OCI-LY7 (cell line): ENCODE measurements around the gene LMAN2L. TPM values are rescaled to one million over a fixed set of nuclear protein-coding genes. Genes with fewer than 3 reads are reported as not detected.

Experiments
- BruUV-seq: library from RNA; stranded (reverse); fragments of 400-500 nt; replicated peaks from 2 replicates; lab custom pipeline; 2021; lab: Mats Ljungman, UMichigan
- CTCF ChIA-PET: fragments of 300-600 bp; sonication (Branson Sonifier 250); formaldehyde crosslinking; loops from one replicate; lab custom pipeline; 2022; ENCODE audit warnings: antibody characterized with exemption; ENCODE audit not compliant: unreplicated experiment; lab: Charles Lee
- POLR2A ChIA-PET: fragments of 300-600 bp; sonication (Branson Sonifier 250); formaldehyde crosslinking; loops from one replicate; lab custom pipeline; 2022; ENCODE audit warnings: antibody characterized with exemption; lab: Charles Lee
- DNase-seq: peaks from one replicate; pipeline ENCODE4 v3.0.0-alpha.2; 2015; ENCODE audit warnings: low spot score
- H2AFZ ChIP-seq: fragments of 200-600 bp; sonication (generic), shearing (Covaris generic); 2 replicates; pipeline ENCODE4 v1.6.1; 2014; ENCODE audit warnings: mild to moderate bottlenecking, antibody characterized with exemption, low read length, moderate library complexity
- H3K27ac ChIP-seq: fragments of 200-600 bp; sonication (generic); 2 replicates; pipeline ENCODE4 v1.5.1; 2014; ENCODE audit warnings: mixed run types, low read depth, mild to moderate bottlenecking, moderate library complexity, low read length, inconsistent platforms; ENCODE audit not compliant: poor library complexity, severe bottlenecking
- H3K36me3 ChIP-seq: fragments of 200-600 bp; sonication (generic); 2 replicates; pipeline ENCODE4 v1.6.1; 2014; ENCODE audit warnings: mild to moderate bottlenecking, antibody characterized with exemption, low read length, moderate library complexity, mixed read lengths; ENCODE audit not compliant: insufficient read depth
- H3K4me1 ChIP-seq: fragments of 200-600 bp; sonication (generic); 2 replicates; pipeline ENCODE4 v1.5.1; 2014; ENCODE audit warnings: mild to moderate bottlenecking, low read length; ENCODE audit not compliant: insufficient read depth, poor library complexity, severe bottlenecking
- H3K4me2 ChIP-seq: fragments of 200-600 bp; sonication (generic); 2 replicates; pipeline ENCODE4 v1.6.1; 2014; ENCODE audit warnings: mild to moderate bottlenecking, low read length
- H3K4me3 ChIP-seq: fragments of 200-600 bp; sonication (generic); 2 replicates; pipeline ENCODE4 v1.5.1; 2014; ENCODE audit warnings: mild to moderate bottlenecking, low read depth, low read length; ENCODE audit not compliant: poor library complexity, severe bottlenecking
- H3K79me2 ChIP-seq: fragments of 200-600 bp; sonication (generic); 2 replicates; pipeline ENCODE4 v1.6.1; 2016; ENCODE audit warnings: low read depth, mild to moderate bottlenecking, low read length, moderate library complexity, mixed read lengths; ENCODE audit not compliant: insufficient read depth
- H3K9me2 ChIP-seq: fragments of 200-600 bp; sonication (generic); 2 replicates; pipeline ENCODE4 v1.6.1; 2016; ENCODE audit warnings: mild to moderate bottlenecking, low read length, mixed read lengths; ENCODE audit not compliant: insufficient read depth
- H3K9me3 ChIP-seq: fragments of 200-600 bp; sonication (generic); 2 replicates; pipeline ENCODE4 v1.6.1; 2014; ENCODE audit warnings: mild to moderate bottlenecking, mixed run types, low read length, mixed read lengths
- H4K20me1 ChIP-seq: fragments of 200-600 bp; sonication (generic); 2 replicates; pipeline ENCODE4 v1.6.1; 2014; ENCODE audit warnings: mild to moderate bottlenecking, antibody characterized with exemption, low read length, moderate library complexity, mixed read lengths; ENCODE audit not compliant: insufficient read depth
- EZH2phosphoT487 ChIP-seq: fragments of 200-600 bp; sonication (generic); IDR thresholded peaks from 2 replicates; pipeline ENCODE4 v1.6.1; 2018; ENCODE audit warnings: low read depth, borderline replicate concordance, mild to moderate bottlenecking, mixed run types, antibody characterized with exemption, low read length, moderate library complexity, mixed read lengths
- intact Hi-C: fragments of 100-400 bp; cut with micrococcal nuclease; formaldehyde crosslinking; loops from one replicate; pipeline ENCODE4 v1.10.0; 2022; ENCODE audit not compliant: unreplicated experiment
- total RNA-seq, 2 experiments: library from RNA; depleted of rRNA in 1 of 2; stranded (reverse); fragments of >200 nt in 1 of 2; shearing (Covaris generic) in 1 of 2; gene quantifications; 2 replicates each; pipeline ENCODE4 v1.2.3, GENCODE V29; 2014 to 2022
- TF ChIP-seq, protein P1 (sequence below): fragments of 200-600 bp; sonication (generic); conservative IDR thresholded peaks from 2 replicates; pipeline ENCODE4 v1.5.1; 2014; ENCODE audit warnings: mild to moderate bottlenecking, antibody characterized with exemption, low read length, moderate library complexity, mixed read lengths

Gene LMAN2L
- total RNA-seq, 2 experiments from 2014 or later, result 11.3 to 12.9 TPM

DNA sequence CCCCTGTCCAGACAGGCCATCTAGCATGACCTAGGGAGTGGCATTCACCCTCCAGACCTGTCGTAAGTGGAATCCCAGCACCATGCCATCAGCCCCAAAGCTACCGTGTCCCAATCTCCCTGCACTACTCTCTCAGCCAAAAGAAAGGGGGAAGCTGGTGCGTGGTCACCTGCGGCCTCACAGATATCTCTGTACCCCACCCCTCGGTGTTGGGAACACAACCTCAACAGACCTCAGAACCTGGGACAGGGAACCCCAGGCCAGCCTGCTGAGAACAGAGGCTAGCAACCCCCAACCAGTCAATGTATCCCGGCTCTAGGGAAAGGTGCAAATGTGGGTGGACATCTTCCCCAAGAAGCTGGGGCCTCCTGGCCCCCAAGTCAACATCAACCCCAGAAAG lies 38.2 kb downstream of the LMAN2L start:
- DNase-seq, result no peak
- Histone ChIP-seq H3K4me1 (no peaks in the 10 kb centered on the region), H2AFZ (no peak overlapping the region), H3K27ac (no peak overlapping the region), H4K20me1 (no peaks in the 10 kb centered on the region), H3K79me2 (no peaks in the 10 kb centered on the region), H3K36me3 (peaks cover 23% of the 10 kb centered on the region; the same call in 1 of the 2 replicates), H3K9me2 (no peaks in the 10 kb centered on the region), H3K4me2 (no peak overlapping the region), H3K9me3 (no peaks in the 10 kb centered on the region), H3K4me3 (no peak overlapping the region)
- intact Hi-C loops, result no loop called here
- POLR2A ChIA-PET, result interaction anchor here (0.7 kb wide), 1 partner anchor 72 kb away, joined by 3 read pairs; no protein-coding TSS in a partner anchor
- TF ChIP-seq, protein P1, sequence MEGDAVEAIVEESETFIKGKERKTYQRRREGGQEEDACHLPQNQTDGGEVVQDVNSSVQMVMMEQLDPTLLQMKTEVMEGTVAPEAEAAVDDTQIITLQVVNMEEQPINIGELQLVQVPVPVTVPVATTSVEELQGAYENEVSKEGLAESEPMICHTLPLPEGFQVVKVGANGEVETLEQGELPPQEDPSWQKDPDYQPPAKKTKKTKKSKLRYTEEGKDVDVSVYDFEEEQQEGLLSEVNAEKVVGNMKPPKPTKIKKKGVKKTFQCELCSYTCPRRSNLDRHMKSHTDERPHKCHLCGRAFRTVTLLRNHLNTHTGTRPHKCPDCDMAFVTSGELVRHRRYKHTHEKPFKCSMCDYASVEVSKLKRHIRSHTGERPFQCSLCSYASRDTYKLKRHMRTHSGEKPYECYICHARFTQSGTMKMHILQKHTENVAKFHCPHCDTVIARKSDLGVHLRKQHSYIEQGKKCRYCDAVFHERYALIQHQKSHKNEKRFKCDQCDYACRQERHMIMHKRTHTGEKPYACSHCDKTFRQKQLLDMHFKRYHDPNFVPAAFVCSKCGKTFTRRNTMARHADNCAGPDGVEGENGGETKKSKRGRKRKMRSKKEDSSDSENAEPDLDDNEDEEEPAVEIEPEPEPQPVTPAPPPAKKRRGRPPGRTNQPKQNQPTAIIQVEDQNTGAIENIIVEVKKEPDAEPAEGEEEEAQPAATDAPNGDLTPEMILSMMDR, result no peak
- no peak for TF ChIP-seq EZH2phosphoT487
- CTCF ChIA-PET, result no interaction called here
- BruUV-seq, result no TSS peak

DNA sequence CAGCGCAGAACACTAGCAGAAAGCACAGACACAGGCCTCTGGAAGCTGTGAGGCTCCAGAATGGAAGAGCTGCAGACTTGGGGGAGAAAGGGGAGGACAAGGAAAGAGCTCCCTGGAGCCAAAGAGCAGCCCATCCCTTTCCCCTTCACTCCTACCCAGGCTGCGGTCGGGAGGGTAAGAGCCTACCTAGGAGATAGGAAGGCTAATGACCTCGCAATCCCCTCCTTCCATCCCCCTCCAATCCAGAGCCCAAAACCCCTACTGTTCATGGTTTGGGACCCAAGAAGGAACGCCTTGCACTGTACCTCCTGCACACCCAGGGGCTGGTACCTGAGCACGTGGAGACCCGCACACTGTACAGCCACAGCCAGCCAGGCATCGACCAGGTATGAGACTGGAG lies 39.8 kb downstream of the LMAN2L start:
- intact Hi-C loops, result no loop called here
- POLR2A ChIA-PET, result no interaction called here
- BruUV-seq, result no TSS peak

DNA sequence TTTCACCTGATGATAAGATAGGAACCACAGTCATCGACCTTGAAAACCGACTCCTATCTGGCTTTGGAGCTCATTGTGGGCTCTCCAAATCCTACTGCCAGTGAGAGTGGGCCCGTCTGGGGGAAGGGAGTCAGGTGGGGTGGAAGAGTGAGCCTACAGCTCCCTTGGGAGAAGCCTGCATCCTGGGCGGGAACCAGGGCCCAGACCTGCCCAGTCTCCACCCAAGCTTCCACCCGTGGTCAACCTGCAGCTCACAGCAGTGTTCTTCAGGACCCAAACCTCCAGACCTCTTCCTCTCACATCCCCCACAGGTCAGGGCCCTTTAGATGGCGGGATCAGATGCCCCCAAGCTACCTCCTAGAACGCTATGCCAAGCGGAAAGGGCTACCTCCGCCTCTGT lies 40.2 kb downstream of the LMAN2L start:
- H3K4me1 ChIP-seq, result no peaks in the 10 kb centered on the region
- no TSS peak for BruUV-seq
- CTCF ChIA-PET, result no interaction called here
- 0 out of 2 replicates have a peak, but pooled peaks cover 3% of the 10 kb centered on the region for H3K36me3 ChIP-seq
- H2AFZ ChIP-seq, result no peak overlapping the region
- H3K79me2 ChIP-seq, result no peaks in the 10 kb centered on the region
- no peak for TF ChIP-seq EZH2phosphoT487
- TF ChIP-seq, protein P1, result no peak
- intact Hi-C loops, result no loop called here
- POLR2A ChIA-PET, result no interaction called here
- H3K27ac ChIP-seq, result no peak overlapping the region
- no peaks in the 10 kb centered on the region for H3K9me3 ChIP-seq
- no peak for DNase-seq
- no peaks in the 10 kb centered on the region for H4K20me1 ChIP-seq
- H3K4me2 ChIP-seq, result no peak overlapping the region
- H3K4me3 ChIP-seq, result no peak overlapping the region
- H3K9me2 ChIP-seq, result no peaks in the 10 kb centered on the region

More for the DNA sequence above, 39.8 kb downstream of the LMAN2L start:
- CTCF ChIA-PET, result no interaction called here
- Histone ChIP-seq H4K20me1 (no peaks in the 10 kb centered on the region), H3K4me1 (no peaks in the 10 kb centered on the region), H3K4me3 (no peak overlapping the region), H3K27ac (no peak overlapping the region), H3K36me3 (peaks cover 8% of the 10 kb centered on the region; the same call in 1 of the 2 replicates), H3K79me2 (no peaks in the 10 kb centered on the region), H3K9me2 (no peaks in the 10 kb centered on the region), H3K9me3 (no peaks in the 10 kb centered on the region), H3K4me2 (no peak overlapping the region), H2AFZ (no peak overlapping the region)
- no peak for DNase-seq
- TF ChIP-seq, protein P1, result no peak
- no peak for TF ChIP-seq EZH2phosphoT487
